NT2/D1 (cell line): Measurements from ENCODE around the gene LRBA.

Experiments used
- DNase-seq: peaks from one replicate; pipeline ENCODE4 v3.0.0-alpha.2; 2011; ENCODE audit warnings: low read depth, low spot score
- H3K27me3 ChIP-seq: 2 replicates; pipeline ENCODE4 v1.6.0; 2011; ENCODE audit warnings: mild to moderate bottlenecking; ENCODE audit not compliant: insufficient read length, insufficient read depth
- H3K36me3 ChIP-seq: 2 replicates; pipeline ENCODE4 v1.6.1; 2011; ENCODE audit warnings: mild to moderate bottlenecking, low read length, mixed read lengths; ENCODE audit not compliant: insufficient read depth, insufficient read length
- H3K4me1 ChIP-seq: 2 replicates; pipeline ENCODE4 v1.5.1; 2011; ENCODE audit not compliant: insufficient read depth, insufficient read length
- H3K4me3 ChIP-seq: 2 replicates; pipeline ENCODE4 v1.5.1; 2011; ENCODE audit warnings: low read depth; ENCODE audit not compliant: insufficient read length
- H3K9ac ChIP-seq: 2 replicates; pipeline ENCODE4 v1.6.0; 2011; ENCODE audit warnings: low read depth; ENCODE audit not compliant: insufficient read length
- H3K9me3 ChIP-seq: 2 replicates; pipeline ENCODE4 v1.5.1; 2011; ENCODE audit warnings: mild to moderate bottlenecking, low read length; ENCODE audit not compliant: insufficient read depth
- SUZ12 ChIP-seq: IDR thresholded peaks from 2 replicates; pipeline ENCODE4 v1.6.1; 2011; ENCODE audit not compliant: insufficient read length, insufficient read depth; ENCODE audit errors: extremely low read depth
- YY1 ChIP-seq: IDR thresholded peaks from 2 replicates; pipeline ENCODE4 v1.6.1; 2011; ENCODE audit not compliant: insufficient read length, insufficient read depth
- ZNF274 ChIP-seq: IDR thresholded peaks from 2 replicates; pipeline ENCODE4 v1.6.1; 2011; ENCODE audit warnings: mild to moderate bottlenecking, low read depth, low read length

The LRBA gene

DNA sequence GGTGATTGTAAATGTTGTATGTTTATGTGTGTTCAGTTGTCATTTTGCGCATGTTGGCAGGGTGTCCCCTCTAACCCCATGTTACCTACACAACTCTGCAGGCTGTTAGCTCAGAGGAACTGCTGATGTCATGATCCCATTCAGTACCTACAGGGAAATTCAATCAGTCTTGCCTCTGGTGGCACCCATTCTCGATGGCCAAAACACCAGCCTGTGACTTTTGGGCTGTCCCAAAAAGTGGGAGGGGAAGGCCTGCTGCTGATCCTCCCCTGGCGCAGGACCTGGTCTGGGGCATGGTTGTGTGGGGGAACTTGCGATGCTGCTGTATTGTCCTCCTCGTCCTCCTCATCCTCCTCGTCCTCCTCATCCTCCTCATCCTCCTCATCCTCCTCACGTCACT, 762.3 kb downstream of the LRBA start:
- H3K9ac ChIP-seq = no peak overlapping the region
- no peak overlapping the region for H3K4me3 ChIP-seq

GRCh38 chr4:150252306-150252705, 762.8 kb downstream of the LRBA start:
- Histone ChIP-seq H3K27me3 (no peaks in the 10 kb centered on the region), H3K4me1 (peaks cover 2% of the 10 kb centered on the region), H3K9ac (no peak overlapping the region), H3K36me3 (no peaks in the 10 kb centered on the region), H3K9me3 (no peaks in the 10 kb centered on the region), H3K4me3 (no peak overlapping the region)
- DNase-seq = no peak
- no peak for TF ChIP-seq ZNF274
- TF ChIP-seq YY1 = no peak
- TF ChIP-seq SUZ12 = no peak

More for the DNA sequence above, 762.3 kb downstream of the LRBA start:
- Histone ChIP-seq H3K36me3 (no peaks in the 10 kb centered on the region), H3K27me3 (no peaks in the 10 kb centered on the region), H3K4me1 (peaks cover 2% of the 10 kb centered on the region), H3K9me3 (no peaks in the 10 kb centered on the region)
- TF ChIP-seq SUZ12 (no peak), ZNF274 (no peak)
- no peak for DNase-seq

DNA sequence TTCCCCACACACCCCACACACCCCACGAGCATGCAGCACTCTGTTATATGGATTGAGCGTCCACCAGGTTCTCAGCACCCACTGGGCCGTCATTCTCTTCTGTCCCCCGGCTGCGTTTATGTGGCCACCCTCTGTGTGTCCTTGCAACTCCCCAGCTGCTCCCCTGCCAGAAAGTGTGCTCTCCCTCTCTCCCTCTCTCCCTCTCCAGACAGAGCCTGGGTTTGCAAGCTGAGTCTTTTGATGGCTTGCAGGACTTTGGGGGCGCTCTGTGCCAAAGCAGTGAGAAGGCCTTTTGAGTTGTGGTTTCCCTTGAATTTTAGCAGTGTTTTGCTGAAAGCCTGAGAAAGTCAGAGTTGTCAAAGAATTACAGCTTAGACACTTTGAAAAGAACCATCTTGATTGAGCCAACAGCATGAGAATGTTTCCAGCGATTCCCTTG, 763.3 kb downstream of the LRBA start:
- Histone ChIP-seq H3K4me1 (peaks cover 2% of the 10 kb centered on the region), H3K36me3 (no peaks in the 10 kb centered on the region), H3K27me3 (no peaks in the 10 kb centered on the region), H3K9ac (no peak overlapping the region), H3K4me3 (no peak overlapping the region), H3K9me3 (no peaks in the 10 kb centered on the region)
- TF ChIP-seq YY1 (no peak), ZNF274 (no peak), SUZ12 (no peak)
- no peak for DNase-seq

- H3K4me1 ChIP-seq = peaks cover 2% of the 10 kb centered on the region
- TF ChIP-seq SUZ12 (no peak), ZNF274 (no peak)
- H3K9me3 ChIP-seq = no peaks in the 10 kb centered on the region
- no peaks in the 10 kb centered on the region for H3K27me3 ChIP-seq
- no peak for DNase-seq
- H3K9ac ChIP-seq = no peak overlapping the region
- no peaks in the 10 kb centered on the region for H3K36me3 ChIP-seq
- H3K4me3 ChIP-seq = no peak overlapping the region
These were observed 764.0 kb downstream of the LRBA start for GRCh38 chr4:150250998-150251651.

GRCh38 chr4:150250293-150250997, 764.6 kb downstream of the LRBA start:
- DNase-seq = no peak
- Histone ChIP-seq H3K9ac (no peak overlapping the region), H3K27me3 (no peaks in the 10 kb centered on the region), H3K4me1 (peaks cover 2% of the 10 kb centered on the region), H3K36me3 (no peaks in the 10 kb centered on the region), H3K4me3 (no peak overlapping the region), H3K9me3 (no peaks in the 10 kb centered on the region)
- TF ChIP-seq SUZ12 = no peak
- TF ChIP-seq YY1 = no peak
- no peak for TF ChIP-seq ZNF274

GRCh38 chr4:150248181-150248580, 766.9 kb downstream of the LRBA start:
- TF ChIP-seq ZNF274 (no peak), YY1 (no peak), SUZ12 (no peak)
- H3K9ac ChIP-seq = no peak overlapping the region
- H3K4me3 ChIP-seq = no peak overlapping the region
- no peak for DNase-seq
- no peaks in the 10 kb centered on the region for H3K27me3 ChIP-seq
- H3K36me3 ChIP-seq = no peaks in the 10 kb centered on the region
- H3K9me3 ChIP-seq = no peaks in the 10 kb centered on the region
- peaks cover 2% of the 10 kb centered on the region for H3K4me1 ChIP-seq

GRCh38 chr4:150247184-150247583, 767.9 kb downstream of the LRBA start:
- Histone ChIP-seq H3K4me1 (peaks cover 2% of the 10 kb centered on the region), H3K4me3 (no peak overlapping the region), H3K9me3 (no peaks in the 10 kb centered on the region), H3K27me3 (no peaks in the 10 kb centered on the region), H3K36me3 (no peaks in the 10 kb centered on the region), H3K9ac (no peak overlapping the region)
- TF ChIP-seq ZNF274 (no peak), YY1 (no peak), SUZ12 (no peak)
- no peak for DNase-seq
